Keratinocyte (primary cell): Measurements from ENCODE around the gene CCDC33. TPM values are rescaled to one million over a fixed set of nuclear protein-coding genes. Genes with fewer than 3 reads are reported as not detected.

Source experiments
- DNase-seq: peaks from one replicate; pipeline ENCODE4 v3.0.0-alpha.2; 2011; ENCODE audit warnings: low read depth, missing footprints, low spot score
- FAIRE-seq: peaks from 2 replicates; lab custom pipeline; 2011; peaks lifted over from hg19 to GRCh38; lab: Jason Lieb, UNC
- H2AFZ ChIP-seq: 2 replicates; pipeline ENCODE4 v1.6.0; 2012; ENCODE audit warnings: low read length, control low read depth, inconsistent platforms; ENCODE audit not compliant: control insufficient read depth
- H3K27ac ChIP-seq: 2 replicates; pipeline ENCODE4 v1.5.1; 2011; ENCODE audit warnings: low read length; ENCODE audit not compliant: control insufficient read depth, insufficient read depth
- H3K27me3 ChIP-seq: 3 replicates; pipeline ENCODE4 v1.6.0; 2011; ENCODE audit warnings: low read length; ENCODE audit not compliant: control insufficient read depth, insufficient read depth; ENCODE audit errors: extremely low read depth
- H3K36me3 ChIP-seq, 2 experiments: 2 replicates in 1 of 2; 3 replicates in 1 of 2; pipeline ENCODE4 v1.5.1; 2011; ENCODE audit warnings: low read length in 2 of 2, mild to moderate bottlenecking in 1 of 2; ENCODE audit not compliant: control insufficient read depth in 2 of 2, insufficient read depth in 2 of 2; ENCODE audit errors: extremely low read depth in 1 of 2
- H3K4me1 ChIP-seq: 3 replicates; pipeline ENCODE4 v1.5.1; 2011; ENCODE audit warnings: low read length; ENCODE audit not compliant: control insufficient read depth, insufficient read depth; ENCODE audit errors: extremely low read depth
- H3K4me2 ChIP-seq: 3 replicates; pipeline ENCODE4 v1.6.0; 2011; ENCODE audit warnings: low read depth, low read length; ENCODE audit not compliant: control insufficient read depth, insufficient read depth; ENCODE audit errors: extremely low read depth
- H3K4me3 ChIP-seq, 3 experiments: fragments of 200-600 bp in 1 of 3; sonication (generic) in 1 of 3; 2 replicates in 2 of 3; 3 replicates in 1 of 3; pipeline ENCODE4 v1.5.1; 2011 to 2016; ENCODE audit warnings: low read length in 3 of 3, mild to moderate bottlenecking in 3 of 3, control low read depth in 2 of 3, inconsistent platforms in 1 of 3, low read depth in 1 of 3, mixed read lengths in 1 of 3, mixed run types in 1 of 3, moderate library complexity in 1 of 3; ENCODE audit not compliant: control insufficient read depth in 2 of 3, insufficient read depth in 2 of 3; ENCODE audit errors: extremely low read depth in 1 of 3
- H3K79me2 ChIP-seq: 2 replicates; pipeline ENCODE4 v1.6.0; 2012; ENCODE audit warnings: low read length; ENCODE audit not compliant: control insufficient read depth, insufficient read depth
- H3K9ac ChIP-seq: 3 replicates; pipeline ENCODE4 v1.6.0; 2011; ENCODE audit warnings: low read length; ENCODE audit not compliant: control insufficient read depth, insufficient read depth; ENCODE audit errors: extremely low read depth
- H3K9me1 ChIP-seq: 3 replicates; pipeline ENCODE4 v1.6.0; 2011; ENCODE audit warnings: low read length; ENCODE audit not compliant: control insufficient read depth, insufficient read depth; ENCODE audit errors: extremely low read depth
- H3K9me3 ChIP-seq: 2 replicates; pipeline ENCODE4 v1.5.1; 2012; ENCODE audit warnings: low read depth, low read length; ENCODE audit not compliant: control insufficient read depth
- H4K20me1 ChIP-seq: 3 replicates; pipeline ENCODE4 v1.6.0; 2011; ENCODE audit warnings: low read length; ENCODE audit not compliant: control insufficient read depth, insufficient read depth; ENCODE audit errors: extremely low read depth
- EZH2 ChIP-seq: IDR thresholded peaks from one replicate; pipeline ENCODE4 v1.6.1; 2012; ENCODE audit warnings: inconsistent platforms, mild to moderate bottlenecking, low read length, moderate library complexity
- dilution Hi-C: fragments of 300-500 bp; cut with MboI; formaldehyde crosslinking; loops from one replicate; pipeline ENCODE4 v1.7.0; 2020; ENCODE audit warnings: low sequenced_read_pairs; ENCODE audit not compliant: extremely low pct_ligation_motif_present
- polyA plus RNA-seq, 5 experiments: library from polyadenylated mRNA; depleted of rRNA in 3 of 5; stranded (reverse) in 3 of 5; stranded (forward) in 1 of 5; unstranded in 1 of 5; fragments of >200 nt; gene quantifications; 1 replicate in 1 of 5; 2 replicates in 3 of 5; 3 replicates in 1 of 5; pipeline versions ENCODE4 v1.2.1 to v1.2.3, GENCODE V29; 2011 to 2012; ENCODE audit warnings: missing spikeins in 2 of 5, low read depth in 1 of 5, low replicate concordance in 1 of 5
- TF ChIP-seq, protein P1 (sequence below), 3 experiments: IDR thresholded peaks in 1 of 3; conservative IDR thresholded peaks in 1 of 3; optimal IDR thresholded peaks in 1 of 3; 2 replicates in 2 of 3; 3 replicates in 1 of 3; pipeline versions ENCODE3 to v1.5.1; 2011; ENCODE audit warnings: low read length in 3 of 3, mild to moderate bottlenecking in 3 of 3, moderate library complexity in 2 of 3, control low read depth in 1 of 3, inconsistent platforms in 1 of 3; ENCODE audit not compliant: insufficient read depth in 2 of 3; ENCODE audit errors: extremely low read depth in 1 of 3

CCDC33 gene
- polyA plus RNA-seq, 1 donor (not counting 4 experiments of a cell fraction or from before 2014, with no cell fraction given): not detected

DNA sequence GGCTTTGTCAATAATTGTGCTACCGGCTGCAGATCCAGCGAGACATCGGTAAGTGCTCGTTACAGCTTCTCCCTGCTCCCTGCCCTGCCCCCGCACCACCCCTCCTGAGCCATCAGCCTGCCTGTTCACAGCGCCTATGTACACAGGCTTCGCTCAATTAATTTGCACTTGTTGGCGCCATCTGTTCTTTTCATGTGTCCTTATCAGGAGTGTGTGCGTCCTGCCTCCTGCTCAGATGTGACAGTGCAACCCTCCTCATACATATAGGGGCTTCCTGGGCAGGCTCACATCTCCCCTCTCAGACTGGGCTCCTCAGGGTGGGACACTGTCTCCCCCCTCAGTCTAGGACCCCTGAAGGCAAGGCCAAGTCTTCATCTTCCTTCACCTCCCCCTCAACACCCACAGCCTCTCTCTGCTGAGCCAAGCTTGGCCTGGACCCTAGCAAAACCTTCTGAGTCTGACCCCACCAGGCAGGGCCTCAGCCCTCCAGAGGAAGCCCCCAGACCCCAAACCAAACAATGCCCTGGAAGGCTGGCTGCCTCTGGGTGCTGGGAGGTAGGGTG is 76.4 kb downstream of the CCDC33 start:
- no peak for TF ChIP-seq EZH2
- TF ChIP-seq, protein P1, sequence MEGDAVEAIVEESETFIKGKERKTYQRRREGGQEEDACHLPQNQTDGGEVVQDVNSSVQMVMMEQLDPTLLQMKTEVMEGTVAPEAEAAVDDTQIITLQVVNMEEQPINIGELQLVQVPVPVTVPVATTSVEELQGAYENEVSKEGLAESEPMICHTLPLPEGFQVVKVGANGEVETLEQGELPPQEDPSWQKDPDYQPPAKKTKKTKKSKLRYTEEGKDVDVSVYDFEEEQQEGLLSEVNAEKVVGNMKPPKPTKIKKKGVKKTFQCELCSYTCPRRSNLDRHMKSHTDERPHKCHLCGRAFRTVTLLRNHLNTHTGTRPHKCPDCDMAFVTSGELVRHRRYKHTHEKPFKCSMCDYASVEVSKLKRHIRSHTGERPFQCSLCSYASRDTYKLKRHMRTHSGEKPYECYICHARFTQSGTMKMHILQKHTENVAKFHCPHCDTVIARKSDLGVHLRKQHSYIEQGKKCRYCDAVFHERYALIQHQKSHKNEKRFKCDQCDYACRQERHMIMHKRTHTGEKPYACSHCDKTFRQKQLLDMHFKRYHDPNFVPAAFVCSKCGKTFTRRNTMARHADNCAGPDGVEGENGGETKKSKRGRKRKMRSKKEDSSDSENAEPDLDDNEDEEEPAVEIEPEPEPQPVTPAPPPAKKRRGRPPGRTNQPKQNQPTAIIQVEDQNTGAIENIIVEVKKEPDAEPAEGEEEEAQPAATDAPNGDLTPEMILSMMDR (optimal IDR thresholded peaks at IDR 0.05 in 1 of 3, IDR thresholded peaks at IDR 0.05 in 1 of 3, conservative IDR thresholded peaks at IDR 0.05 in 1 of 3; ENCODE audit: extremely low read depth in 1 of 3, insufficient read depth in 2 of 3, low read length in 3 of 3): no peak
- dilution Hi-C loops: no loop called here
- no peaks in the 10 kb centered on the region for H4K20me1 ChIP-seq
- H3K9ac ChIP-seq: no peak overlapping the region
- peaks cover 23% of the 10 kb centered on the region for H3K27me3 ChIP-seq
- H3K4me1 ChIP-seq: no peaks in the 10 kb centered on the region
- H3K36me3 ChIP-seq: no peaks in the 10 kb centered on the region
- H3K79me2 ChIP-seq: no peaks in the 10 kb centered on the region
- H3K9me1 ChIP-seq: no peaks in the 10 kb centered on the region
- FAIRE-seq: no peak
- no peak overlapping the region for H3K27ac ChIP-seq
- no peak for DNase-seq
- H3K4me2 ChIP-seq: no peak overlapping the region
- no peaks in the 10 kb centered on the region for H3K9me3 ChIP-seq
- H3K4me3 ChIP-seq: no peak overlapping the region
- no peak overlapping the region for H2AFZ ChIP-seq

DNA sequence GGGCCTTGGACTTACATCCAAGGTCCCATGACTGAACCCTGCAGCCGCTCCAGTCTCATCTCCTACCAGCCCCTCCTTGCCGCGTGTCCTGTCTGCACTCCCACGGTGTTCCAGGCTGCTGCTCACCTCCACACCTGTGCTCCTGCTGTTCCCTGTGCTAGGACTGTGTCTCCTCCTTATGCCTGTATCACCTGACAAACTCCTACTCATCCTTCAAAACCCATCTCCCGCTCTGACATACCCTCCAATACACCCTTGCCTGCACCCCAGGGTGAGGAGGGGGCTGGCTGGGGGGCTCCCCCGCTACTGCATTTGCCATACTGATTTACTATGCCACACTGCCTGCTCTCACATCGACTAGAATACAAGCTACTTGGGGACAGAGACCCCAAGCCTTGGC is 77.8 kb downstream of the CCDC33 start:
- Histone ChIP-seq H3K27me3 (peaks cover 18% of the 10 kb centered on the region), H3K4me1 (no peaks in the 10 kb centered on the region), H2AFZ (no peak overlapping the region), H3K4me2 (no peak overlapping the region), H3K9ac (no peak overlapping the region), H3K79me2 (no peaks in the 10 kb centered on the region), H3K9me3 (no peaks in the 10 kb centered on the region), H3K27ac (no peak overlapping the region), H3K9me1 (no peaks in the 10 kb centered on the region), H3K36me3 (no peaks in the 10 kb centered on the region), H4K20me1 (no peaks in the 10 kb centered on the region), H3K4me3 (no peak overlapping the region)
- DNase-seq (no peak), FAIRE-seq (no peak)
- no peak for TF ChIP-seq EZH2
- TF ChIP-seq, protein P1 (optimal IDR thresholded peaks at IDR 0.05 in 1 of 3, IDR thresholded peaks at IDR 0.05 in 1 of 3, conservative IDR thresholded peaks at IDR 0.05 in 1 of 3; ENCODE audit: extremely low read depth in 1 of 3, insufficient read depth in 2 of 3, low read length in 3 of 3): no peak
- dilution Hi-C loops: no loop called here
